Measurements from ENCODE around the gene CSMD2. TPM values are rescaled to one million over a fixed set of nuclear protein-coding genes. Genes with fewer than 3 reads are reported as not detected.
A peak's percentile ranks its signal among the peaks of the same experiment; 100 is the strongest.

The CSMD2 gene
- total RNA-seq, 1 donor from 2014 or later = 0.27 TPM

DNA sequence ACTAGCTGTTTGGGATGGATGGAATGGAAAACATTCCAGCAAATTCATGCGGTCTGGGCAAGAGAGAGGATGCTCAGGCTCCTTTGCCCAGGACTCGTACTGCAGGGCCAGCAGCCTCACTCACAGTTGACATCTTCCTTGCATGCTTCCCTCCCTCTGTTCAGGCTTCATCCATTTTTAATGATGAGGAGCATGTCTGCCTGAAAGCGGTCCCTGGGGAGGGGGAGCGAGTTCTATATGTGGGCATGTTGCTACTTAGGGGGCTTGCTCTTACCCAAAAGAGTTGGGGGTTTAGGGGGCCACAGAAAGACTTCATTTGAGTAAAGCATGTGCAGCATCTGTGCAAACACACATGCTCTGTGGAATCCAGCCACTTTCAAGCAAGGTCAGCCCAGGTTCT lies 203.0 kb downstream of the CSMD2 start:
- Mint-ChIP-seq H3K36me3 (ENCODE audit: unreplicated experiment) (no peaks in the 10 kb centered on the region), H3K27me3 (ENCODE audit: unreplicated experiment) (no peaks in the 10 kb centered on the region), H3K9me3 (ENCODE audit: unreplicated experiment) (peaks cover 2% of the 10 kb centered on the region)

DNA sequence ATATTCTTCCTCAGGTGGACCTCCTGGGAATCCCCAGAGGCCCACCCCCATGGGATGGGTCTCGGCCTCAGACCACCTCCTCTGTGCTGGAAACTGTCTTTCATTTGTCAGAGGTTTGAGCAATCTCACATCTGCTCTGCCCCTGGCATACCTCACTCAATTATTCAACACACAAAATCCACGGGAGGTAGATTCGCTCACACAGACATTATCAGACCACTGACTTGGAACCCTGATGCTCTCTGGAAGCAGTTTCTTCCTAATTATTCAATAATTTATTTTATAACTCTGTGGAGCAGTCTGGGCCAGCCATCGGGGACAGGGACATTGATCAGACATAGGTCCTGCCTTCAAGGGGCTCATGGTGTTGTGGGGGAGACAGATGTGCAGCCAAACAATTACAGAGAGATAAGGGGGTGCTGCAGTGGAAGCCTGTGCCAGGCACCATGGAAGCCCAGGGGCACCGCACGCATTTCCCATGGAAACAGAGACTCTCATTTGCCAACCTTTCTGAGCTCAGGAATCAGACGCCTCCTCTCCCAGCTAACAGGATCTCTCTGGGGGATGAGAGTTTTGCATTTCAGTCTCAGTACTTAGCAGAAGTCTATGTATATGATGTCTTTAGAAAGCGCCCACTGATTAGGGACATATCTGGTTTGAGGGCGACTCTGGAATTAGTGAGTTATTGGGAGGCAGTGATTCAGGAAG lies 204.7 kb downstream of the CSMD2 start:
- H3K4me3 Mint-ChIP-seq (ENCODE audit: unreplicated experiment) = no peak overlapping the region
- DNase-seq = no peak
- peaks cover 8% of the 10 kb centered on the region for H3K4me1 Mint-ChIP-seq (ENCODE audit: low read depth, unreplicated experiment)
- TF ChIP-seq, protein P1, sequence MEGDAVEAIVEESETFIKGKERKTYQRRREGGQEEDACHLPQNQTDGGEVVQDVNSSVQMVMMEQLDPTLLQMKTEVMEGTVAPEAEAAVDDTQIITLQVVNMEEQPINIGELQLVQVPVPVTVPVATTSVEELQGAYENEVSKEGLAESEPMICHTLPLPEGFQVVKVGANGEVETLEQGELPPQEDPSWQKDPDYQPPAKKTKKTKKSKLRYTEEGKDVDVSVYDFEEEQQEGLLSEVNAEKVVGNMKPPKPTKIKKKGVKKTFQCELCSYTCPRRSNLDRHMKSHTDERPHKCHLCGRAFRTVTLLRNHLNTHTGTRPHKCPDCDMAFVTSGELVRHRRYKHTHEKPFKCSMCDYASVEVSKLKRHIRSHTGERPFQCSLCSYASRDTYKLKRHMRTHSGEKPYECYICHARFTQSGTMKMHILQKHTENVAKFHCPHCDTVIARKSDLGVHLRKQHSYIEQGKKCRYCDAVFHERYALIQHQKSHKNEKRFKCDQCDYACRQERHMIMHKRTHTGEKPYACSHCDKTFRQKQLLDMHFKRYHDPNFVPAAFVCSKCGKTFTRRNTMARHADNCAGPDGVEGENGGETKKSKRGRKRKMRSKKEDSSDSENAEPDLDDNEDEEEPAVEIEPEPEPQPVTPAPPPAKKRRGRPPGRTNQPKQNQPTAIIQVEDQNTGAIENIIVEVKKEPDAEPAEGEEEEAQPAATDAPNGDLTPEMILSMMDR (IDR thresholded peaks at IDR 0.05; ENCODE audit: partially characterized antibody, unreplicated experiment) = no peak
- no peak overlapping the region for H3K27ac Mint-ChIP-seq (ENCODE audit: unreplicated experiment)
- H3K36me3 Mint-ChIP-seq (ENCODE audit: unreplicated experiment) = no peaks in the 10 kb centered on the region
- no peaks in the 10 kb centered on the region for H3K27me3 Mint-ChIP-seq (ENCODE audit: unreplicated experiment)
- peaks cover 2% of the 10 kb centered on the region for H3K9me3 Mint-ChIP-seq (ENCODE audit: unreplicated experiment)

More for the DNA sequence above, 203.0 kb downstream of the CSMD2 start:
- no peak overlapping the region for H3K27ac Mint-ChIP-seq (ENCODE audit: unreplicated experiment)
- TF ChIP-seq, protein P1 (IDR thresholded peaks at IDR 0.05; ENCODE audit: partially characterized antibody, unreplicated experiment) = no peak
- H3K4me1 Mint-ChIP-seq (ENCODE audit: low read depth, unreplicated experiment) = peaks cover 15% of the 10 kb centered on the region
- no peak overlapping the region for H3K4me3 Mint-ChIP-seq (ENCODE audit: unreplicated experiment)
- peak; percentile 69 for DNase-seq

DNA sequence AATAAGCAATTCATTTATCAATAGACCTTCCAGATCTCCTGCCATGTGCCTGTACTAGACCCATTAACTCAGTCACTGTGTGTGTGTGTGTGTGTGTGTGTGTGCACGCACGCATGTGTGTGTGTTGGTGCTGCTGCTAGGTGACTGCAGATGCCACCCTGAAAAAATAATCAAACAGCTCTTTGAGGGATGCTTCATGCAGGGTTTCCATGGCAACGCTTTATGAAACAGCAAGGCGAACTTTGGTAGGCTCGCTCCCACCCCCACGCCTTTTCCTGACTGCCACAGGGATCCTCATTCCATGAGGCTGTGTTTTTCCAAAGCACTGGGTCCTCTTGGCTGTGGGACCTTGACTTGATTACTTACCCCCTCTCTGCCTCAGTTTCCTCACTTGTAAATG lies 207.2 kb downstream of the CSMD2 start:
- Mint-ChIP-seq H3K27ac (ENCODE audit: unreplicated experiment) (no peak overlapping the region), H3K9me3 (ENCODE audit: unreplicated experiment) (peaks cover 2% of the 10 kb centered on the region), H3K27me3 (ENCODE audit: unreplicated experiment) (no peaks in the 10 kb centered on the region), H3K36me3 (ENCODE audit: unreplicated experiment) (no peaks in the 10 kb centered on the region), H3K4me3 (ENCODE audit: unreplicated experiment) (no peak overlapping the region), H3K4me1 (ENCODE audit: low read depth, unreplicated experiment) (peaks cover 8% of the 10 kb centered on the region)
- TF ChIP-seq, protein P1 (IDR thresholded peaks at IDR 0.05; ENCODE audit: partially characterized antibody, unreplicated experiment) = no peak
- no peak for DNase-seq

DNA sequence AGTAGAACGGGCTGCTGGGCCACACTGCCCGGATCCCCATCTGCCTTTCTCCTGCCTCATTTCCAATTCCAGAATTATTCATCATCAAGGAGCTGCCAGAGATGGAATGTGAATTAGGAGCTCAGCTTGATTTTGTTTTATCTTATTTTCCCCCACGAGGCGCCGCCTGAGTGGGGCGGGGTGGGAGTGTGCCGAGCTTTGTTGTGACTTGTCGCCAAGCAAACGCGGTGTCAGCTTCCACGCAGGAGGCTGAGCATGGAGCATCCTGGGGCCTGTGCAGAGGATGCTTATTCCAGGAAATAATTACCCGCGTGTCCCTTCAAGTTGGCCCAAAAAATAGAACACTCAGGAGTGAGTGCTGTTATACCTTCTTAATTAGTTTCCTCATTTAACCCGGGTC lies 209.9 kb downstream of the CSMD2 start:
- H3K4me1 Mint-ChIP-seq (ENCODE audit: low read depth, unreplicated experiment) = no peaks in the 10 kb centered on the region
- no peak for DNase-seq
- H3K9me3 Mint-ChIP-seq (ENCODE audit: unreplicated experiment) = no peaks in the 10 kb centered on the region
- H3K36me3 Mint-ChIP-seq (ENCODE audit: unreplicated experiment) = no peaks in the 10 kb centered on the region
- no peak overlapping the region for H3K4me3 Mint-ChIP-seq (ENCODE audit: unreplicated experiment)
- H3K27me3 Mint-ChIP-seq (ENCODE audit: unreplicated experiment) = no peaks in the 10 kb centered on the region
- TF ChIP-seq, protein P1 (IDR thresholded peaks at IDR 0.05; ENCODE audit: partially characterized antibody, unreplicated experiment) = no peak
- H3K27ac Mint-ChIP-seq (ENCODE audit: unreplicated experiment) = no peak overlapping the region

DNA sequence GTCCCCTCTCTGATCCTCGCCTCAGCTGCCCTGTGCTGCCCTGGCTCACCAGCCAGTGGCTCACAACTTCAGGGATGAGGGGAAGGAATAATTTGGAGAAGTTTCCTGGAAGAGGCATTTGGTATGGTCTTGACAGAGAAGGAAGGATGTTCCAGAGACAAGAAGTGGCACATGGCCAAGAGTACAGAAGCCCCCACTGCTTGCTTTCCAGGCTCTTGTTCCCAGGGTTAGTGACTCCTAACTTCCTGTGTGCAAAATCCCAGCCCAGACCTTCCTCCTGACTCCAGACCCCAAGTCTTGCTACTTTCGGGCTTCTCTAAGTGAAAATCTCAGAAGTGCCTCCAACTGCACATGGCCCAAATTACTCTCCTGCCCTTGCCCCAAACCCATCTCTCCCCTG lies 215.5 kb downstream of the CSMD2 start:
- TF ChIP-seq, protein P1 (IDR thresholded peaks at IDR 0.05; ENCODE audit: partially characterized antibody, unreplicated experiment) = no peak
- no peak overlapping the region for H3K4me3 Mint-ChIP-seq (ENCODE audit: unreplicated experiment)
- DNase-seq = no peak
- no peaks in the 10 kb centered on the region for H3K36me3 Mint-ChIP-seq (ENCODE audit: unreplicated experiment)
- H3K4me1 Mint-ChIP-seq (ENCODE audit: low read depth, unreplicated experiment) = no peaks in the 10 kb centered on the region
- H3K9me3 Mint-ChIP-seq (ENCODE audit: unreplicated experiment) = no peaks in the 10 kb centered on the region
- no peaks in the 10 kb centered on the region for H3K27me3 Mint-ChIP-seq (ENCODE audit: unreplicated experiment)
- peak overlapping the region; percentile 19 for H3K27ac Mint-ChIP-seq (ENCODE audit: unreplicated experiment)

Data from glutamatergic neuron (in vitro differentiated cells).